Small intestine (tissue), 7 donors: ENCODE data around the gene KRT4. TPM values are rescaled to one million over a fixed set of nuclear protein-coding genes. Genes with fewer than 3 reads are reported as not detected.

ENCODE experiments used
- DNase-seq, 2 donors: peaks; one replicate each; pipeline versions ENCODE4 v3.0.0 to v3.0.0-alpha.2; 2013
- FAIRE-seq: peaks from 2 replicates; lab custom pipeline; 2012; peaks lifted over from hg19 to GRCh38; lab: Jason Lieb, UNC
- H3K27ac ChIP-seq, 3 donors: one replicate each; pipeline ENCODE4 v1.5.1; 2013; ENCODE audit warnings: low read length in 2 of 3, mild to moderate bottlenecking in 2 of 3, control low read depth in 1 of 3, inconsistent platforms in 1 of 3, low read depth in 1 of 3, moderate library complexity in 1 of 3
- H3K27me3 ChIP-seq, 3 donors: one replicate each; pipeline ENCODE4 v1.6.1; 2013; ENCODE audit warnings: low read length in 3 of 3, inconsistent platforms in 1 of 3; ENCODE audit not compliant: control insufficient read depth in 3 of 3, insufficient read depth in 3 of 3
- H3K36me3 ChIP-seq, 3 donors: one replicate each; pipeline ENCODE4 v1.6.1; 2013; ENCODE audit warnings: low read length in 3 of 3, inconsistent platforms in 1 of 3, low read depth in 1 of 3, mild to moderate bottlenecking in 1 of 3, moderate library complexity in 1 of 3; ENCODE audit not compliant: control insufficient read depth in 3 of 3, insufficient read depth in 2 of 3
- H3K4me1 ChIP-seq, 3 donors: one replicate each; pipeline ENCODE4 v1.6.1; 2013; ENCODE audit warnings: low read length in 2 of 3, inconsistent platforms in 1 of 3, low read depth in 1 of 3, mild to moderate bottlenecking in 1 of 3, moderate library complexity in 1 of 3; ENCODE audit not compliant: control insufficient read depth in 3 of 3, insufficient read depth in 2 of 3
- H3K4me3 ChIP-seq, 3 donors: one replicate each; pipeline ENCODE4 v1.5.1; 2013; ENCODE audit warnings: low read length in 3 of 3, control low read depth in 1 of 3, inconsistent platforms in 1 of 3, low read depth in 1 of 3, mild to moderate bottlenecking in 1 of 3, moderate library complexity in 1 of 3
- H3K9me3 ChIP-seq, 2 donors: one replicate each; pipeline ENCODE4 v1.6.1; 2013; ENCODE audit warnings: low read depth in 1 of 2, low read length in 1 of 2; ENCODE audit not compliant: control insufficient read depth in 2 of 2, insufficient read depth in 1 of 2
- WGBS, 3 donors: extraction: QIAGEN DNeasy Blood & Tissue Kit; methylation state at CpG; one replicate each; pipeline ENCODE4 v1.1.7; 2013; 5-methylcytosine and 5-hydroxymethylcytosine counted together
- polyA plus RNA-seq, 4 donors: library from polyadenylated mRNA; stranded (reverse) in 3 of 4; unstranded in 1 of 4; fragments of 200-250 nt in 3 of 4; fragments of 120-200 nt in 1 of 4; gene quantifications; one replicate each; pipeline versions ENCODE4 v1.2.1 to v1.2.3, GENCODE V29; 2013
- donor health status: healthy with polysubstance abuse.
- donor health status: control.
- donor health status: control.
- donor health status: Bipolar disorder and iron deficiency.
- donor health status: healthy.

The KRT4 gene
- polyA plus RNA-seq, 4 donors = 0.04 to 12.3 (median 4.4) TPM

GRCh38 chr12:52850681-52851080 lies 36.8 kb upstream of the KRT4 start:
- WGBS, 3 donors = 74 to 84% (median 79%) methylated on average over 5 of the region's 5 CpGs
- Histone ChIP-seq H3K27me3 (peaks cover 0 to 8% (median 0%) of the 10 kb centered on the region in 3 donors), H3K4me1 (no peaks in the 10 kb centered on the region), H3K9me3 (no peaks in the 10 kb centered on the region), H3K27ac (no peak overlapping the region), H3K4me3 (no peak overlapping the region), H3K36me3 (no peaks in the 10 kb centered on the region)
- DNase-seq (no peak), FAIRE-seq (no peak)

- no peak for DNase-seq
- Histone ChIP-seq H3K36me3 (no peaks in the 10 kb centered on the region), H3K9me3 (no peaks in the 10 kb centered on the region), H3K4me1 (no peaks in the 10 kb centered on the region), H3K4me3 (no peak overlapping the region), H3K27ac (no peak overlapping the region), H3K27me3 (peaks cover 0 to 8% (median 0%) of the 10 kb centered on the region in 3 donors)
- WGBS, 3 donors = 78 to 88% (median 85%) methylated on average over 6 of the region's 6 CpGs
- FAIRE-seq = no peak
Observed at GRCh38 chr12:52849511-52849910, 35.6 kb upstream of the KRT4 start.

GRCh38 chr12:52848661-52849255 lies 34.8 kb upstream of the KRT4 start, which contains the start of gene KRT78:
Gene KRT78, minus strand, starts transcription at chr12:52848994. Its CDS starts 64 bp downstream, at chr12:52848930.
- no peaks in the 10 kb centered on the region for H3K9me3 ChIP-seq
- FAIRE-seq (no peak), DNase-seq (no peak)
- no peaks in the 10 kb centered on the region for H3K36me3 ChIP-seq
- peaks cover 0 to 7% (median 0%) of the 10 kb centered on the region in 3 donors for H3K27me3 ChIP-seq
- no peaks in the 10 kb centered on the region for H3K4me1 ChIP-seq
- no peak within 1 kb of the TSS for H3K27ac ChIP-seq
- 80 to 85% (median 84%) methylated on average over 16 of the region's 16 CpGs for WGBS, 3 donors
- no peak within 1 kb of the TSS for H3K4me3 ChIP-seq

- DNase-seq = no peak
- FAIRE-seq = no peak
- H3K9me3 ChIP-seq = no peaks in the 10 kb centered on the region
- no peaks in the 10 kb centered on the region for H3K36me3 ChIP-seq
- H3K4me3 ChIP-seq = no peak overlapping the region
- H3K4me1 ChIP-seq = no peaks in the 10 kb centered on the region
- H3K27me3 ChIP-seq = peaks cover 0 to 8% (median 0%) of the 10 kb centered on the region in 3 donors
- H3K27ac ChIP-seq = no peak overlapping the region
- 75 to 84% (median 80%) methylated on average over 12 of the region's 12 CpGs for WGBS, 3 donors
Observed at GRCh38 chr12:52847335-52848102, 33.6 kb upstream of the KRT4 start.

- 76 to 78% (median 78%) methylated on average over 8 of the region's 8 CpGs for WGBS, 3 donors
- FAIRE-seq (no peak), DNase-seq (no peak)
- peaks cover 0 to 8% (median 0%) of the 10 kb centered on the region in 3 donors for H3K27me3 ChIP-seq
- no peaks in the 10 kb centered on the region for H3K36me3 ChIP-seq
- H3K4me3 ChIP-seq = no peak overlapping the region
- no peaks in the 10 kb centered on the region for H3K4me1 ChIP-seq
- H3K9me3 ChIP-seq = no peaks in the 10 kb centered on the region
- no peak overlapping the region for H3K27ac ChIP-seq
Observed at GRCh38 chr12:52846356-52846970, 32.5 kb upstream of the KRT4 start.

- Histone ChIP-seq H3K4me3 (no peak overlapping the region), H3K9me3 (no peaks in the 10 kb centered on the region), H3K27ac (no peak overlapping the region), H3K36me3 (no peaks in the 10 kb centered on the region), H3K27me3 (peaks cover 0 to 8% (median 0%) of the 10 kb centered on the region in 3 donors), H3K4me1 (no peaks in the 10 kb centered on the region)
- 73 to 79% (median 77%) methylated on average over 1 of the region's 1 CpG for WGBS, 3 donors
- FAIRE-seq (no peak), DNase-seq (no peak)
Observed at GRCh38 chr12:52845946-52846345, 32.0 kb upstream of the KRT4 start.

- Histone ChIP-seq H3K27me3 (peaks cover 0 to 7% (median 0%) of the 10 kb centered on the region in 3 donors), H3K9me3 (no peaks in the 10 kb centered on the region), H3K4me3 (no peak overlapping the region), H3K4me1 (no peaks in the 10 kb centered on the region), H3K36me3 (no peaks in the 10 kb centered on the region), H3K27ac (no peak overlapping the region)
- 92 to 95% (median 94%) methylated on average over 11 of the region's 11 CpGs for WGBS, 3 donors
- no peak for FAIRE-seq
- DNase-seq = no peak
Observed at GRCh38 chr12:52844386-52844785, 30.5 kb upstream of the KRT4 start.

- FAIRE-seq (no peak), DNase-seq (no peak)
- 76 to 79% (median 77%) methylated on average over 18 of the region's 18 CpGs for WGBS, 3 donors
- no peaks in the 10 kb centered on the region for H3K4me1 ChIP-seq
- H3K4me3 ChIP-seq = no peak overlapping the region
- no peaks in the 10 kb centered on the region for H3K9me3 ChIP-seq
- peaks cover 0 to 8% (median 2%) of the 10 kb centered on the region in 3 donors for H3K27me3 ChIP-seq
- H3K36me3 ChIP-seq = no peaks in the 10 kb centered on the region
- H3K27ac ChIP-seq = no peak overlapping the region
Observed at GRCh38 chr12:52839436-52840105, 25.7 kb upstream of the KRT4 start.
